A549 (cell line): ENCODE results near the gene CADM1.

Experiments
- BHLHE40 ChIP-seq: IDR thresholded peaks from 2 replicates; pipeline ENCODE4 v1.6.1; 2012; ENCODE audit warnings: low read depth, low read length, inconsistent platforms
- CEBPB ChIP-seq, 2 experiments: fragments of >200 bp in 1 of 2; sonication (Bioruptor Twin) in 1 of 2; formaldehyde crosslinking in 1 of 2; IDR thresholded peaks; 2 replicates each; pipeline ENCODE4 v1.6.1; 2012 to 2016
- MAX ChIP-seq: IDR thresholded peaks from 2 replicates; pipeline ENCODE4 v1.6.1; 2012
- MYC ChIP-seq: IDR thresholded peaks from 2 replicates; pipeline ENCODE4 v1.6.1; 2012; ENCODE audit warnings: mild to moderate bottlenecking, inconsistent platforms, low read length, improper control_type of control experiment, borderline replicate concordance
- NFE2L2 ChIP-seq: fragments of 150-350 bp; conservative IDR thresholded peaks from 2 replicates; pipeline ENCODE4 v1.6.1; 2014; ENCODE audit warnings: low read length
- RCOR1 ChIP-seq: fragments of 150-350 bp; IDR thresholded peaks from 2 replicates; pipeline ENCODE4 v1.6.1; 2014; ENCODE audit warnings: antibody characterized with exemption, low read length, low read depth
- RFX5 ChIP-seq: fragments of 450-650 bp; IDR thresholded peaks from 2 replicates; pipeline ENCODE4 v1.7.1; 2014; ENCODE audit warnings: antibody characterized with exemption, mild to moderate bottlenecking, moderate library complexity
- TF ChIP-seq, protein P1 (sequence below): fragments of >200 bp; sonication (Bioruptor Twin); formaldehyde crosslinking; IDR thresholded peaks from 3 replicates; pipeline ENCODE4 v1.5.1; 2016

- peak; percentile 28; the same call in 1 of the 2 replicates for TF ChIP-seq MAX
- TF ChIP-seq, protein P1, sequence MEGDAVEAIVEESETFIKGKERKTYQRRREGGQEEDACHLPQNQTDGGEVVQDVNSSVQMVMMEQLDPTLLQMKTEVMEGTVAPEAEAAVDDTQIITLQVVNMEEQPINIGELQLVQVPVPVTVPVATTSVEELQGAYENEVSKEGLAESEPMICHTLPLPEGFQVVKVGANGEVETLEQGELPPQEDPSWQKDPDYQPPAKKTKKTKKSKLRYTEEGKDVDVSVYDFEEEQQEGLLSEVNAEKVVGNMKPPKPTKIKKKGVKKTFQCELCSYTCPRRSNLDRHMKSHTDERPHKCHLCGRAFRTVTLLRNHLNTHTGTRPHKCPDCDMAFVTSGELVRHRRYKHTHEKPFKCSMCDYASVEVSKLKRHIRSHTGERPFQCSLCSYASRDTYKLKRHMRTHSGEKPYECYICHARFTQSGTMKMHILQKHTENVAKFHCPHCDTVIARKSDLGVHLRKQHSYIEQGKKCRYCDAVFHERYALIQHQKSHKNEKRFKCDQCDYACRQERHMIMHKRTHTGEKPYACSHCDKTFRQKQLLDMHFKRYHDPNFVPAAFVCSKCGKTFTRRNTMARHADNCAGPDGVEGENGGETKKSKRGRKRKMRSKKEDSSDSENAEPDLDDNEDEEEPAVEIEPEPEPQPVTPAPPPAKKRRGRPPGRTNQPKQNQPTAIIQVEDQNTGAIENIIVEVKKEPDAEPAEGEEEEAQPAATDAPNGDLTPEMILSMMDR, result no peak
- no peak for TF ChIP-seq RFX5
- no peak for TF ChIP-seq BHLHE40
- peak in 1 of 2 experiments; percentile 56; a peak in 1 of 4 replicates for TF ChIP-seq CEBPB (IDR thresholded peaks at IDR 0.05)
- no peak for TF ChIP-seq NFE2L2
- TF ChIP-seq MYC, result no peak
- no peak for TF ChIP-seq RCOR1
These were observed 277.7 kb downstream of the CADM1 start for GRCh38 chr11:115226556-115226955.
